Stimulated activated effector memory CD8-positive, alpha-beta T cell treated with anti-CD3 and anti-CD28 coated beads, Interleukin-12 subunit alpha, Interleukin-12 subunit beta, amount 100 ng/mL, for 72 hours (primary cell): ENCODE data around the gene CCDC9.
A peak's percentile ranks its signal among the peaks of the same experiment; 100 is the strongest.
"Not testable (repeated sequence)": the region's sequence is repeated elsewhere in the genome, so short reads cannot be mapped to it uniquely, and the experiment has no call there.

Experiments
- ATAC-seq: fragments of 150-1000 bp; cut with Tn5 transposase; 2 replicates; pipeline ENCODE4 v1.10.0; 2021
- DNase-seq, 2 donors: peaks; one replicate each; pipeline ENCODE4 v3.0.0; 2021 to 2022; ENCODE audit warnings: low spot score in 2 of 2
- H3K27ac Mint-ChIP-seq: one replicate; pipeline ENCODE4 v1.8.0; 2022; ENCODE audit warnings: mild to moderate bottlenecking, mixed read lengths
- H3K36me3 Mint-ChIP-seq: one replicate; pipeline ENCODE4 v1.8.0; 2022; ENCODE audit warnings: mild to moderate bottlenecking, mixed read lengths
- H3K4me1 Mint-ChIP-seq: one replicate; pipeline ENCODE4 v1.8.0; 2022; ENCODE audit warnings: mixed read lengths
- H3K4me3 Mint-ChIP-seq: one replicate; pipeline ENCODE4 v1.8.0; 2022; ENCODE audit warnings: mild to moderate bottlenecking, mixed read lengths
- H3K9me3 Mint-ChIP-seq: one replicate; pipeline ENCODE4 v1.8.0; 2022; ENCODE audit warnings: mixed read lengths

CCDC9 gene

GRCh38 chr19:47243776-47244547 is 12.4 kb upstream of the CCDC9 start:
- ATAC-seq, result peak; percentile 89
- Mint-ChIP-seq H3K4me1 (peaks cover 9% of the 10 kb centered on the region), H3K9me3 (no peaks in the 10 kb centered on the region), H3K36me3 (peaks cover 5% of the 10 kb centered on the region), H3K27ac (no peak overlapping the region), H3K4me3 (no peak overlapping the region)
- peak; percentile 97 to 98 for DNase-seq

- H3K36me3 Mint-ChIP-seq, result no peaks in the 10 kb centered on the region
Observed at GRCh38 chr19:47247308-47247990, 8.9 kb upstream of the CCDC9 start.

GRCh38 chr19:47253016-47253415 is 3.3 kb upstream of the CCDC9 start:
- not testable (repeated sequence) for H3K4me3 Mint-ChIP-seq, DNase-seq, H3K9me3 Mint-ChIP-seq, ATAC-seq, H3K27ac Mint-ChIP-seq
- H3K4me1 Mint-ChIP-seq, result peaks cover 23% of the 10 kb centered on the region
- peaks cover 22% of the 10 kb centered on the region for H3K36me3 Mint-ChIP-seq

More at GRCh38 chr19:47247308-47247990, 8.9 kb upstream of the CCDC9 start:
- DNase-seq (peak; percentile 84 to 90), ATAC-seq (no peak)
- Mint-ChIP-seq H3K27ac (no peak overlapping the region), H3K4me1 (peaks cover 12% of the 10 kb centered on the region), H3K9me3 (no peaks in the 10 kb centered on the region), H3K4me3 (no peak overlapping the region)

- no peak for DNase-seq
Observed at GRCh38 chr19:47253467-47253881, 2.9 kb upstream of the CCDC9 start.

GRCh38 chr19:47253970-47254369 is 2.4 kb upstream of the CCDC9 start:
- no peak overlapping the region for H3K27ac Mint-ChIP-seq
- peaks cover 31% of the 10 kb centered on the region for H3K36me3 Mint-ChIP-seq
- peaks cover 33% of the 10 kb centered on the region for H3K4me1 Mint-ChIP-seq
- H3K4me3 Mint-ChIP-seq, result no peak overlapping the region
- no peak for ATAC-seq
- no peak for DNase-seq
- no peaks in the 10 kb centered on the region for H3K9me3 Mint-ChIP-seq

More at GRCh38 chr19:47253467-47253881, 2.9 kb upstream of the CCDC9 start:
- ATAC-seq, result no peak
- Mint-ChIP-seq H3K4me1 (peaks cover 28% of the 10 kb centered on the region), H3K27ac (no peak overlapping the region), H3K9me3 (no peaks in the 10 kb centered on the region), H3K4me3 (no peak overlapping the region), H3K36me3 (peaks cover 26% of the 10 kb centered on the region)

- H3K4me1 Mint-ChIP-seq, result peaks cover 47% of the 10 kb centered on the region
- H3K9me3 Mint-ChIP-seq, result no peaks in the 10 kb centered on the region
- peak overlapping the region; percentile 95 for H3K4me3 Mint-ChIP-seq
- H3K36me3 Mint-ChIP-seq, result peaks cover 60% of the 10 kb centered on the region
- H3K27ac Mint-ChIP-seq, result peak overlapping the region; percentile 99
- peak; percentile 89 for ATAC-seq
- DNase-seq, result peak; percentile 100
Observed at GRCh38 chr19:47256693-47257410, 527 bp downstream of the CCDC9 start.

- peak overlapping the region; percentile 99 for H3K27ac Mint-ChIP-seq
- peak overlapping the region; percentile 95 for H3K4me3 Mint-ChIP-seq
- ATAC-seq, result peak; percentile 1
- H3K36me3 Mint-ChIP-seq, result peaks cover 68% of the 10 kb centered on the region
- no peak for DNase-seq
- H3K9me3 Mint-ChIP-seq, result no peaks in the 10 kb centered on the region
- peaks cover 47% of the 10 kb centered on the region for H3K4me1 Mint-ChIP-seq
Observed at GRCh38 chr19:47257411-47258169, 1.3 kb downstream of the CCDC9 start.

GRCh38 chr19:47258434-47258833 is 2.1 kb downstream of the CCDC9 start:
- H3K27ac Mint-ChIP-seq, result peak overlapping the region; percentile 99

GRCh38 chr19:47258895-47259555 is 2.7 kb downstream of the CCDC9 start:
- no peaks in the 10 kb centered on the region for H3K9me3 Mint-ChIP-seq

More at GRCh38 chr19:47258434-47258833, 2.1 kb downstream of the CCDC9 start:
- ATAC-seq, result no peak
- no peaks in the 10 kb centered on the region for H3K9me3 Mint-ChIP-seq
- peak overlapping the region; percentile 95 for H3K4me3 Mint-ChIP-seq
- peaks cover 47% of the 10 kb centered on the region for H3K4me1 Mint-ChIP-seq
- no peak for DNase-seq
- peaks cover 76% of the 10 kb centered on the region for H3K36me3 Mint-ChIP-seq

GRCh38 chr19:47260476-47260875 is 4.2 kb downstream of the CCDC9 start:
- Mint-ChIP-seq H3K36me3 (peaks cover 95% of the 10 kb centered on the region), H3K4me3 (no peak overlapping the region), H3K4me1 (peaks cover 47% of the 10 kb centered on the region), H3K9me3 (no peaks in the 10 kb centered on the region), H3K27ac (peak overlapping the region; percentile 99)
- ATAC-seq (no peak), DNase-seq (no peak)

More at GRCh38 chr19:47258895-47259555, 2.7 kb downstream of the CCDC9 start:
- Mint-ChIP-seq H3K4me3 (peak overlapping the region; percentile 95), H3K4me1 (peaks cover 47% of the 10 kb centered on the region), H3K27ac (peak overlapping the region; percentile 99), H3K36me3 (peaks cover 81% of the 10 kb centered on the region)
- DNase-seq (no peak), ATAC-seq (no peak)

- peak overlapping the region; percentile 17 for H3K27ac Mint-ChIP-seq
Observed at GRCh38 chr19:47261946-47262793, 5.8 kb downstream of the CCDC9 start.

GRCh38 chr19:47264629-47265028 is 8.3 kb downstream of the CCDC9 start:
- DNase-seq (no peak), ATAC-seq (no peak)
- H3K36me3 Mint-ChIP-seq, result peaks cover 95% of the 10 kb centered on the region
- H3K4me3 Mint-ChIP-seq, result no peak overlapping the region
- H3K9me3 Mint-ChIP-seq, result no peaks in the 10 kb centered on the region
- H3K27ac Mint-ChIP-seq, result no peak overlapping the region
- peaks cover 14% of the 10 kb centered on the region for H3K4me1 Mint-ChIP-seq

More at GRCh38 chr19:47261946-47262793, 5.8 kb downstream of the CCDC9 start:
- not testable (repeated sequence) for DNase-seq, H3K4me3 Mint-ChIP-seq, H3K9me3 Mint-ChIP-seq
- peaks cover 38% of the 10 kb centered on the region for H3K4me1 Mint-ChIP-seq
- ATAC-seq, result peak; percentile 8
- H3K36me3 Mint-ChIP-seq, result peaks cover 98% of the 10 kb centered on the region

- no peak overlapping the region for H3K4me3 Mint-ChIP-seq
Observed at GRCh38 chr19:47266401-47266941, 10.1 kb downstream of the CCDC9 start.

More at GRCh38 chr19:47266401-47266941, 10.1 kb downstream of the CCDC9 start:
- peaks cover 95% of the 10 kb centered on the region for H3K36me3 Mint-ChIP-seq
- ATAC-seq, result no peak
- DNase-seq, result no peak
- no peak overlapping the region for H3K27ac Mint-ChIP-seq
- H3K9me3 Mint-ChIP-seq, result no peaks in the 10 kb centered on the region
- H3K4me1 Mint-ChIP-seq, result no peaks in the 10 kb centered on the region
